IPS DF 4.7 (cell line): ENCODE measurements around the gene MICOS13.

Experiments
- DNase-seq: peaks from one replicate; pipeline ENCODE4 v3.0.0-alpha.2; 2013; ENCODE audit warnings: low spot score; ENCODE audit errors: extremely low read depth

MICOS13 gene

GRCh38 chr19:5667751-5668271, 12.5 kb downstream of the MICOS13 start:
- DNase-seq = no peak

GRCh38 chr19:5666921-5667610, 13.2 kb downstream of the MICOS13 start:
- no peak for DNase-seq

DNA sequence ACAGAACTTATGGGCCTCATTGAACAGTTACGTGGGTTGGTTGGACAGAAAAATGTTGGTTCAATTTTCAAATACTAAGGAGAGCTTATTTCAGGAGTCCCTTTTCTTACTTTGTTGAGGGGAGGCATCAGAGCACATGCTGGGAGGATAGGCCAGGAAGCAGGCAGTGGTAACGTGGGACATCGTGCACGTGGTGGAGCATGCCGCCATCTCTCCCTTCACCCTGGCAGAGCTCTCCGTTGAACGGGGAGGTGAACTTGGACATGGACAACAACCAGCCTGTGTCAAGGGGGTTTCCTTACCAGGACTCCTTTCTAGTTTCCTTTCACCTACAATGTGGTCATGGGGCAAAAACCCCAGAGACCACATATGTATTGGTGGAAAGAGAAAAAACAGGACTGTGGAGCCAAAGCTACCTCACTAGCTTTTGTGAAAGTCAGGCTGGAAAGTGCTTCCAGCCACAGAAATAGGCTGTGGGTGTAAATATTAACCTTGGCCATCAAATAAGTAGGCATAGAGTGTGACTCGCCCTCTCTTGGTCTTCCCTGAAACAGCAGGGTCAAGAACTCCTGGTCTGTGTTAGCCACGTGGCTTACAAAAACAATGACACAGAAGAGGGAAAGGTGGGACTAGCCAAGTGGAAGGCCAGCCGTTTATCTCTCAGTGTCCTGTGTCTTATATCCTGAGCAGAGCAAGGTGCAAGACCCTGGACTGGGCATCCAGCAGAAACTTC, 14.4 kb downstream of the MICOS13 start:
- no peak for DNase-seq

- DNase-seq = no peak
These were observed 15.8 kb downstream of the MICOS13 start for GRCh38 chr19:5664515-5664914.

DNA sequence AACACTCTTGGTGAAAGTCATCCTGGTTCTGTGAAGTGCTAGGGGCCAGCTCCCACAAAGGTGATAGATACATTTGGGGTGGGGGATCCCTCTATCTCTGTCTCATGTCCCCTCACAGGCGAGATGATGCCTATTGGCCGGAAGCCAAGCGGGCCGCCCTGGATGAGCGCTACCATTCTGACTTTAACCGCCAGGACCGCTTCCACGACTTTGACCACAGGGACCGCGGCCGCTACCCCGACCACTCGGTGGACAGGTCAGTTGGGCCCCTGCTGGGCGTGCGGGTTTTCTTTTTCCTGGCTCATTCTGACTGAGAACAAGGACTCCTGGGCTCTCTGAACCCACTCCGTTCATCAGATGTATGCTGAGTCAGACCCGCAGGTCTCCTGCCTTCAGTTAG, 16.4 kb downstream of the MICOS13 start:
- no peak for DNase-seq

DNA sequence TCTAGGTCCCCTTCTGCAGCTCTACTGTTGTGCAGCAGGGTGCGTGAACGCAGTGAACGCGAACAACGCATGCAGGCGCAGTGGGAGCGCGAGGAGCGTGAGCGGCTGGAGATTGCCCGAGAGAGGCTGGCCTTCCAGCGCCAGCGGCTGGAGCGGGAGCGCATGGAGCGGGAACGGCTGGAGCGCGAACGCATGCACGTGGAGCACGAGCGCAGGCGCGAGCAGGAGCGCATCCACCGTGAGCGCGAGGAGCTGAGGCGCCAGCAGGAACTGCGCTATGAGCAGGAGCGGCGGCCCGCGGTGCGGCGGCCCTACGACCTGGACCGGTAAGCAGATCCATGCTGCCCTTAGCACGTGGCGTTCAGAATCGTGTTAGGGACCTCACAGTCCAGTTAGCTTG, 18.8 kb downstream of the MICOS13 start:
- DNase-seq = no peak

DNA sequence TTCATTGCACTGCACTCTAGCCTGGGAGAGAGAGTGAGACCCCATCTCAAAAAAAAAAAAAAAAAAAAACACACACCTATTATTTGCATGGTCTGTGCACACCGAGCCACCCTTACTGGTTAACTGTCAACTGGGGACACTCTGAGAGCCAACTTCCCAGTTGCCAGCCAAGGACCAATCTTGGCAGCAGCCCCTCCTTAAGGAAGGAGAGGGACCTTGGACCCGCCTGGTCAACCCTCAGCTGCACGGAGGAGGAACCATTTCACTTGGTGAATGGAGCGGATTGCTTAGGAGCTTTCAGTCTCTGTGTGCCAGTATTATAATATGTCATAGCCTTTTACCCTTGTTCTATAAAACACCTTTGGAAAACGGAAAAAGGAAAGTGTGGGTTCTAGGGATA, 24.9 kb downstream of the MICOS13 start:
- DNase-seq = no peak

DNA sequence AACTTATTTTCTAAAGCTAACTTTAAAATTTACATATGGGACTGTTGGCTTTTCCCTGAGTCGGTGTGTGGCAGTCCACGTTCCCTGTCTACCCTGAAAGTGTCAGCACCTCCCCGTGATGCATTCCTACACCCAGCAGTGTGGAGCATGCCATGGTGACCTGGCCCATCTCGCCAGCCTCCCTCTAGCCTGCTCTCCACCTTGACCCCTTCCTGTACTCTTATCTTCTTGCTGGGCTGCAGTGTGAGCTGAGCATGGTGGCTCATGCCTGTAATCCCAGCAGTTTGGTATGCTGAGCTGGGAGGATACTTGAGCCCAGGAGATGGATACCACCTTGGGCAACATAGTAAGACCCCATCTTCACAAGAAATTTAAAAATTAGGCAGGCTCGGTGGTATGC, 25.4 kb downstream of the MICOS13 start:
- no peak for DNase-seq

DNA sequence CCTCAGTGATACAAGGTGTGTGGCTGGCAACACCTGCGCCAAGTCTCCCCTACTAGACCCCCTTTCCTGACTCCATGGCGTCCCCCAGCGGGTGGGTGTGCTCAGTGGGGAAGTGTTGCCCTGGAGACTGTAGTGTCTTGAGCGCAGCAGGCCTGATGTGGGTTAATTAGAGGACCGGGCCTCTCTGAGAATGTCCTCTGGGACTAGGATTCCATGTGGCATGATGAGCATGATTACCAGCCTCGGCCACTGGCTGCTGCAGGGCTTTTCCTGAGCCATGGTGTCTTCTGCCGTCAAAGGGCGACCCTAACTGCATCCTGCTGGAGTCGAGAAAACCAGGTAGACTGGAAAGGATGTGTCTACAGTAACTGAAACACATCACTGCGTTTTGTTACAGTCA, 28.1 kb downstream of the MICOS13 start:
- DNase-seq = no peak

- DNase-seq = no peak
These were observed 29.0 kb downstream of the MICOS13 start for GRCh38 chr19:5651361-5651760.

DNA sequence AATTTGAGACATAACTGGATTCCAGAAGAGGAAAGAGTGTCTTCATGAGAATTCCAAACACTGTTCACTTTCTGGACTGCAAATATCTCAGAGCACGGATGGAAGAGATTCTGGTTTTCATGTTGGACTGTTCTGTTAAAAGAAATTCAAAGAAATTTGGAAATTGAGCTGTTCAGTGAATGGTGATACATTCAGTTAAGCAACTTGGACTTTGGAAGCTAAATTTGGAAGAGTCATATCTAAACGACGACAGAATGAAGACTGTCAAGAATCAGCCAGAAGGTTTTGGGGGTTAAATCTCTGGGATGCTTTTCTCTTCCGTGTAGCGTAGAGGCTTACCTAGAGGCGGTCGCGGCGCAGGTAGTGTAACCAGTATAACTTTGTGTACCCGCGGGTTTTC, 31.9 kb downstream of the MICOS13 start:
- DNase-seq = no peak

DNA sequence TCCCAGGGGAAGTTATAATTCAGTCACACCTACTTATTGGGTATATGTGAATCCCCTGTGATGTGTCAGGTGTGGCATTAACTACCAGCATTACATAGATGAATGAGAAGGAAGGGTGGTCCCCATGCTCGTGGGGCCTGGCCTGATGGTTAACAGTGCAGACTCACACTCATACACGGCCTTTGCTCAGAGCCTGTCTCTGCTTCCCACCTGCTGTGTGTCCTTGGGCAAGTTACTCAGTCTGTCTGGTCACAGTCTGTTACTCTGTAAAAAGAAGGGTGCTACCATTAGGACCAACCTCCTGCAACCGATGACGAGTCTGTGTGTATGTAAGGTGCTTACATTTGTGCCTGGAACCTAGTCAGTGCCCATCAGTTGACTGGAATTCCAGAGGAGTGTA, 33.6 kb downstream of the MICOS13 start:
- DNase-seq = no peak

GRCh38 chr19:5645409-5645808, 34.9 kb downstream of the MICOS13 start:
- DNase-seq = no peak

DNA sequence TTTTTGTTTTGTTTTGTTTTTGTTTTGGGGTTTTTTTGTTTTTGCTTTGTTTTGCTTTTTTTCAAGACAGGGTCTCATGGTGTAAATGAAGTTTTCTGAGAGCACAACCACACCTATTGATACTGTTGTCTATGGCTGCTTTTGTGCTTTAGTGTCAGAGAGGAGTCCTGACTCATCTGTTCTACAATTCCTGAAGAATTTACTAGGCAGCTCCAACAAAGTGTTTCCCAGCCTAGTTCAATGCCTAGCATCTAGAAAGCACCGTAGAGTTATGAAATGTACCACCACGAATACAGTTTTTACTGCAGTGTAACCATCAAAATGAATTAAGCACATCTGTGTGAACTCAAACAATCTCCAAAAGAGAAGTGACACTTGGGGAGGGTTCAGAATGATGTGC, 36.3 kb downstream of the MICOS13 start:
- DNase-seq = no peak

GRCh38 chr19:5643060-5643459, 37.3 kb downstream of the MICOS13 start:
- DNase-seq = no peak

DNA sequence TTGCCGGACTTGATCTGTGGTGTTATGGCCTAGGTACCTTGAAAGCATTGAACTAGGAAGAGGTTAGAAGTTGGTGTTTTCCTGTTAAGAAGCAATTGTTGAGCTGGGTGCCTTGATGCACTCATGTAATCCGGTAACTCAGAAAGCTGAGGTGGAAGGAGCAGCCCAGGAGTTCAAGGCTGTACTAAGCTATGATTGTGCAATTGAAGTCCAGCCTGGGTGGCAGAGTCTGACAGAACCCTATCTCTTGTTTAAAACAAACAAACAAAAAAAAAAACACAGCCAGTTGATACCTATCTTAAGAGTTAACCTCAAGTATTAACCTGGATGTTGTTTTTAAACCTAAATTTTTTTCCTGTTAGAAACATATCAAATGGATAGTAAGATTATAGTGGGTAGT, 38.1 kb downstream of the MICOS13 start:
- no peak for DNase-seq

- no peak for DNase-seq
These were observed 39.1 kb downstream of the MICOS13 start for GRCh38 chr19:5641171-5641570.

GRCh38 chr19:5637971-5638370, 42.3 kb downstream of the MICOS13 start:
- no peak for DNase-seq

DNA sequence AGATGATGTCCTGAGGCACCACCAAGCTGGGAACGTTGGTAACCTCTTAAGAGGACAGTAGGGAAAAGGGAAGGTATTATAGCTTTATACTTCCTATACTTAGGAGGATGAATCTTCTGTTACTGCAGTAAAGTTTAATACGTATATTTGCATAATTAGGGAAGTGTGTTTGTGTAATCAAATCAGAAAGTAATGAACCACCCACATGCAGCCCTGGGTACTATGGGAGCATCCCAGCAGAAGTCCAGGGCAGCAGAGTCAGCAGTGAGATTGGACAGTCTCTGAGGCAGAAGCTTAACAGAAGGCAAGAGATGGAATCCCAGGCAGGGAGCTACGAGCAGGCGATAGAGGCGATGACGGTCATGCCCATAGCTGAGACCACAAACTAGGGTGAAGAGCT, 44.9 kb downstream of the MICOS13 start:
- DNase-seq = no peak

- DNase-seq = no peak
These were observed 47.7 kb downstream of the MICOS13 start for GRCh38 chr19:5632657-5633056.

- DNase-seq = no peak
These were observed 48.1 kb downstream of the MICOS13 start for GRCh38 chr19:5632241-5632612.

GRCh38 chr19:5631567-5632240, 48.6 kb downstream of the MICOS13 start:
- DNase-seq = no peak
